ENCODE measurements around the gene DDX43.
"Not testable (repeated sequence)": the region's sequence is repeated elsewhere in the genome, so short reads cannot be mapped to it uniquely, and the experiment has no call there.

The DDX43 gene

DNA sequence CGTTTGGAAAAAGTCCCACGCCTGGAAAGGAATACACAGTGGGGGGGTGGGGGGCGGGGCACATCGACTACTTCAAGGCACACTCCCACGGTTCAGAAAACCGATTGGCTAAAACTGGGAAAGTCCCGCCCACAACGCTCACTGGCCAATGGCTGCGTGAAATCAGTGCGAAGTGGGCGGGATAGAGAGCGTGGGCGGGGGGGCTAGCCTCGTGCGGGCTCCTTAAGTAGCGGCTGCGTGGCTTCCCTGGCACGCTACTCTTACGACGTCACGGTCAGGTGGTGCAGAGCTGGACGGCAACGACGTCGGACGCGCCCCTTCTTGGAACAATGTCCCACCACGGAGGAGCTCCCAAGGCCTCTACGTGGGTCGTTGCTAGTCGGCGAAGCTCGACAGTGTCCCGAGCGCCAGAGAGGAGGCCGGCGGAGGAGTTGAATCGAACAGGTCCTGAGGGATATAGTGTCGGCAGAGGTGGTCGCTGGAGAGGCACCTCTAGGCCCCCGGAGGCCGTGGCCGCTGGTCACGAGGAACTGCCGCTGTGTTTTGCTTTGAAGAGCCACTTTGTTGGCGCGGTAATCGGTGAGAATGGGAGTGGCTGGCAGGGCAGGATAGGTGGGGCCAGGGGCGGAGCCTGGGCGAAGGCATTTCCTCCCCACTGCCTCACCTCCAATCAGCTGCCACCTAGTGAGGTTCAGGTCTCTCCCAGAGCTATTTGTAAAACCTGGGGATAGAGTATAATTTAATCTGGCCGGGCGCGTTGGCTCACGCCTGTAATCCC lies at the start of gene DDX43:
Gene DDX43, plus strand, starts transcription at position 252 of the 778 bp plus-strand sequence. Its CDS starts 78 bp downstream, at position 330.
- DNase-seq, result no peak

DNA sequence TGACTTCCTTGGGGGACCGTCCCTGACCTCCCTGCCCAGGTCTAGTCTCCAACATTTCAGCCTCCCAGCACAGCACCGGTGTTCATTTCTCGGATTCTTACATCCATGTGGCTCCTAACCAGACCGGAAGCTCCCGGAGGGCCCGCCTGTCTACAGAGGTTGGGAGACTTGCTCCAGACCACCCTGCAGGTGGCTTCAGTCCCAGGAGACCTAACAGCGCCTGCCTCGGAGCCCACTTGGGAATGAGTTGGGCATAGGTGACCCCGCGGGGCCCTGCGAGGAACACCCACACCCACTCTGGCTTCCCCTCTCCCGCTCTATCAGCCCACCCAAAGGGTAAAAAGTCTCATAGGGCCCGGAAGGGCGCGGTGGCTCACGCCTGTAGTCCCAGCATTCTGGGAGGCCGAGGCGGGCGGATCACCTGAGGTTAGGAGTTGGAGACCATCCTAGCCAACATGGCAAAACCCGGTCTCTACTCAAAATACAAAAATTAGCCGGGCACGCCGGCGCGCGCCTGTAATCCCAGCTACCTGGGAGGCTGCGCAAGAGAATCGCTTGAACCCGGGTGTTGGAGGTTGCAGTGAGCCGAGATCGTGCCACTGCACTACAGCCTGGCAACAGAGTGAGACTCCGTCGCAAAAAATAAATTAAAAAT lies 46.0 kb upstream of the DDX43 start:
- no peak for DNase-seq

DNA sequence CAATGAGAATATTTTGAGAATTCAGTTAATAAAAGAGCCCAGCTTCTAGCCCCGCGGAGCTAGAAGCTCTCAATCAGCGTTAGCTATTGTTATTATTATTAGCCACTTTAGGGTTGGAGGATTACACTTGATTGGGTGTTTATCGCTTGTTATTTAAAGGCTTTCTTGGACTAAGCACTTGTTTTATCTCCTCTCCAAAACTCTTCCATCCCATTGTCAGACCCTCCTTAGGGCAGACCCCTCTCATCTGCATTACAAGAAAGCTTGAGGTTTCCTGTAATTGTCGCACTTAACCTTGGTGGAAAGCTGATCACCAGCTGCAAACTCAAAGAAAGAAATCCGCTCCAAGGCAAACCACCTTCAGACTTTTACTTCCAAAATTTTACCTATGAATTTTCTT lies 45.3 kb upstream of the DDX43 start:
- DNase-seq, result no peak

DNA sequence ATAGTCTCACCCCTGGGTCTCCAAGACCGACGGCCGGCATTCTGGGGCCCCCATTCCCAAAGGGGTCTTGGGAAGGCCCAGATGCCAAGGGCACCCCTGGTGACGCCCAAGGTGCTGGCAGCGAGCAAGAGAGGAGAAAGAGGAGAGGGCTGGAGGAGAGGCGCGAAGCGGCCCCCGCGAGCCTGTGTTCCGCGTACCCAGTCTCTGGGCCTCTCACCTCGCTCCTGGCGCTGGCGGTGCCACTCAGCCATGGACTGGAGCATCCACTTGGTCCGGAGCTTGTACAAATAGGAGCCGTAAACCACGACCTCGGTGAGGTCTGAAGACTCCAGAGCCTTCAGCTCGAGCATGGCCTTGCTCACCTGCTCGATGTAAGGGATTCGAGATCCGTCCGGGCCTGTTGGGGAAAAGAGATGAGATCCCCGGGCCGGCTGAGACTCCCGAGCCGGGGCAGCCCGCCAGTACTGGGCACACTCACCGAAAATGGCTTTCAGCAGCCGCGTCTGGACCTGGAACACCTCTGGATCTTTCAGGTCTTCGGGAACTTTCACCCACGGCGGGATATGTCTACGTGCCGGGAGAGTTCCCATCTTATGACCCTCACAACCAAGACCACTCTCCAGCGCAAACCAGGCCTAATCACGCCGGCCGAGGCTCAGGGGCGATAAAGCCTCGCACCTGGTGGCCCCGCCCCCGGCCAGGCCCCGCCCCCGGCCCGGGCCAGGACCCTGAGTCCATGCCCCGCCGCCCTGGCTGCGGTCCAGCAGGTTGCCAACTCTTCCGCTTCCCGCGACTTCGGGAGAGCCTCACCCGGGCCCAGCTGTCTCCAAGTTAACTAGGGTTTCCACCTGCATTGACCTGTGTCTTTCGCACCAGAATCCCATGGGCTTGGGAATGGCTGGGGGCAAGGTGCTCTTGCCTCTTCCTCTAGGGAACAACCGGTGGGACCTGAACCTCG lies 40.7 kb upstream of the DDX43 start, which contains the start of gene DPPA5:
Gene DPPA5, minus strand, starts transcription at position 641 of the 958 bp plus-strand sequence. Its CDS starts 51 bp downstream, at position 590.
- no peak for DNase-seq

DNA sequence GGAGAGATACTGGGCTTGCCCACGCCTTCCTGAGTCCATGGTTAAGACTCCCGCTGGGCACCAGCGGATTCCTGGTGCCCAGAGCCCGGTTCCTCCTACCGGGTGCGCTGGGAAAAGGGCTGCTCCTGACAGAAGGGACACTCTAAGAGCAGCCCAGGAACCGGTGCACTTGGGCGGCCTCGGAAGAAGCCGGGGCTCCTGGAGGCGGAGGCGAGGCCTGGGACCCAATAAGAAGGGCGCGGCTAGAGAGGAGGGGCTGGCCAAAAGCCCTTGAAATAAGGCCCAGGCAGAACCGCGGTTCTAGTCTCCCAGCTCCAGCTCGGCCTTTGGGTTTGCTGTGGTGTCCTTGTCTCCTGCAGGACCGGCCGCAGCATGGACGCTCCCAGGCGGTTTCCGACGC lies 32.3 kb upstream of the DDX43 start, which contains the start of gene KHDC3L:
Gene KHDC3L, plus strand, starts transcription at position 301 of the 400 bp plus-strand sequence. Its CDS starts 72 bp downstream, at position 373.
- DNase-seq, result no peak

- no peak for DNase-seq
Observed at GRCh38 chr6:73362869-73363536, 31.6 kb upstream of the DDX43 start.

- DNase-seq, result no peak
Observed at GRCh38 chr6:73363537-73363875, 31.1 kb upstream of the DDX43 start.

- no peak for DNase-seq
Observed at GRCh38 chr6:73364121-73364520, 30.5 kb upstream of the DDX43 start.

DNA sequence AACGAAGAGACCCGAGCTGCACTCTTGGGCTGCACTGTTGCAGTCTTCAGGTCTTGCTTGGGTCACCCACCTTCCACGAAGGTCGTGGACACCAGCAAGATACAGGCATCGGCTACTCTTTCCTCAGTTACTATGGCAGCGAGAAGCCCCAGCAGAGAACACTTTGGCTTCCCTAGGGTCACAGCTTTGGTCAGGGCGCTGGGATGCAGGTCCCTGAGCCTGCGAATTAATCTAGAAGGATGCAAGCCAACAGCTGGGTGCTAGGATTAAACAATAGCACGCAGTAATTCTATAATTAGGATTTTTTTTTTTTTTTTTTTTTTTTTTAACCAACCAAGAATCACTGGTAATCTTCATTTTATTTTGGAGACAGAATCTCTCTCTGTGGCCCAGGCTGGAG lies 30.1 kb upstream of the DDX43 start:
- DNase-seq, result no peak

DNA sequence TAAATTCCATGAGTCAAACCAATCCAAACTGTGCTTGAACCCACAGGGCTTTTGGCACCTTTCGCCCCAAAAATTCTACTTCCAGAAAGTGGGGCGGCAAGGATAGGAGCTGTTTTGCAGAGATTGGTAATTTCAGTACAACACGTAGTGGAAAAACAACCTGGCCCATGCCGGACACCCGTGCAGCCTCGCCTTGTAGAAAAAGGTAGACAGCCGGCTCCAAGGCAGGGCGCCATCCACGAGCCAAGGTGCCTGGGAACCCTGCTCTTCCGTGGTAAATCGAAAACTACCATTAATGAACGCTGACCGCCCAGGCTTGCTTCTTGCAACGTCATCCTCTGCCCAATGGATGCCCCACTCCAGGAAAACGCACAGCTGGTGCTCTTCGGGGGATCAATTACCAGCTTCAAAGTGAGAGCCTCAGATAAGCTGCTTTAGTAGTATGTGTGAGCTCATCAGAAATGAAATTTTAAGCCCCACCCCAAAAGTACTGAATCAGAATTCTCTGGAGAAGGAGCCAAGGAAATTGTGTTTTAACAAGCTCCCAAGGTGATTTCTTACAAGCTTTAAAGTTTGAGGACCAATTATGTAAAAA lies 26.8 kb upstream of the DDX43 start:
- no peak for DNase-seq

- no peak for DNase-seq
Observed at GRCh38 chr6:73368675-73369074, 26.0 kb upstream of the DDX43 start.

GRCh38 chr6:73369157-73369556 lies 25.5 kb upstream of the DDX43 start:
- no peak for DNase-seq

GRCh38 chr6:73369563-73369962 lies 25.1 kb upstream of the DDX43 start, which contains the start of gene OOEP:
TSS of gene OOEP (minus strand) at chr6:73369897. CDS start at chr6:73369792, 105 bp downstream.
- no peak for DNase-seq

- no peak for DNase-seq
Observed at GRCh38 chr6:73371984-73372383, 22.6 kb upstream of the DDX43 start.

GRCh38 chr6:73372516-73372915 lies 22.1 kb upstream of the DDX43 start:
- DNase-seq, result no peak

GRCh38 chr6:73375216-73375615 lies 19.4 kb upstream of the DDX43 start:
- DNase-seq, result no peak

GRCh38 chr6:73377225-73377624 lies 17.4 kb upstream of the DDX43 start:
- no peak for DNase-seq

- DNase-seq, result not testable (repeated sequence)
Observed at GRCh38 chr6:73381531-73381930, 13.1 kb upstream of the DDX43 start.

DNA sequence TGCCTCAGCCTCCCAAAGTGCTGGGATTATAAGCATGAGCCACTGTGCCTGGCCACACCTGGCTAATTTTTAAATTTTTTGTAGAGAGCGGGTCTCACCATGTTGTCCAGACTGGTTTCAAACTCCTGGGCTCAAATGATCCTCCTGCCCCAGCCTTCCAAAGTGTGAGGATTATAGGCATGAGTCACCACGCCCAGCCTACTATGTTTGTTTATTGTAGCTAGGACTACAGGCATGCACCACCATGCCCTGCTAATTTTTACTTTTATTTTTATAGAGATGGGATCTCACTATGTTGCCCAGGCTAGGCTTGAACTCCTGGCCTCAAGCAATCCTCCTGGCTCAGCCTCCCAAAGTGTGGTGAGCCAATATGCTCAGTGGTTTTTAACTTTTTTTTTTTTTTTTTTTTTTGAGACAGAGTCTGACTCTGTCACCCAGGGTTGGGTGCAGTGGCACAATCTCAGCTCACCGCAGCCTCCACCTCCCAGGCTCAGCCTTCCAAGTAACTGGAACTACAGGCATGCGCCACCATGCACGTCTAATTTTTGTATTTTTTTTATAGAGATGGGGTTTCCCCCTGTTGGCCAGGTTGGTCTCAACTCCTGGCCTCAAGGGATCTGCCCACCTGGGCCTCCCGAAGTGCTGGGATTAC lies 12.0 kb upstream of the DDX43 start:
- peak; percentile 29 for DNase-seq

- DNase-seq, result no peak
Observed at GRCh38 chr6:73388433-73388799, 6.2 kb upstream of the DDX43 start.

DNA sequence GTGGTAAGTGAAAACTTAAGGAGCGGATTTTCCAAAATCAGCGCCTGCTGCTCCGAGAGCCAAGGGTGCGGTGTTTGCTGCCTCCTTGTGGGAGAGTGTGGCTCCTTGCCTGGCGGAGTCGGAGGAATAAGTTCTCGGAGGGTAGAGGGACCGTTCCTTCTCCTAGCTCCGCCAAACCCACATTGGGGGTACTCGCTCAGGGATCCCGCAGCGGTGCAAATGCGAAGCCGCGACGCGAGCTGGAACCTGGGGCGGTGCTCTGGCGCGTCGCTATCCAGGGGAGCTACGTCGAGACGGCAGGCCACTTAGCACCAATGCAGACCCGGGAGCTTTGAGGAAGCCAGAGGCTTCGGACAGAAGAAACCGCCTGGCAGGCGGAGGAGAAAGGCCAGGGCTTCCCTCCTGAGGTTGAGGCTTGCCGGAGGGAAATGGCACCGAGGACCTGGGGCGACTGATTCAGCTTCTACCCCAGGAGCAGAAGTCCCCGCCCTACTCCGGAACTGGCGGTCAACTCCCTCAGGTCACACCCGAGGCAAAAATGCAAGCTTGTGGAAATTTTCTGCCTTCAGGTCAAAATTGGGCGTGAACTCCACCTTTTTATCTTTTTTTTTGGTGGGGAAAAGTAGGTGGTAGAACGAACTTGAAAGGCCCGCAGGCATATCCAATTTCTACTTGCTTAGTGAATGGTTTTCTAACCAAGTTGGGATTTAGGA lies 5.7 kb upstream of the DDX43 start:
- DNase-seq, result peak; percentile 45
